GM19193 (cell line): ENCODE measurements around the gene AOPEP.

Experiments used
- POLR2A ChIP-seq: IDR thresholded peaks from 4 replicates; pipeline ENCODE4 v1.6.1; 2011; ENCODE audit not compliant: insufficient read depth, insufficient read length; ENCODE audit errors: extremely low read depth

AOPEP gene

DNA sequence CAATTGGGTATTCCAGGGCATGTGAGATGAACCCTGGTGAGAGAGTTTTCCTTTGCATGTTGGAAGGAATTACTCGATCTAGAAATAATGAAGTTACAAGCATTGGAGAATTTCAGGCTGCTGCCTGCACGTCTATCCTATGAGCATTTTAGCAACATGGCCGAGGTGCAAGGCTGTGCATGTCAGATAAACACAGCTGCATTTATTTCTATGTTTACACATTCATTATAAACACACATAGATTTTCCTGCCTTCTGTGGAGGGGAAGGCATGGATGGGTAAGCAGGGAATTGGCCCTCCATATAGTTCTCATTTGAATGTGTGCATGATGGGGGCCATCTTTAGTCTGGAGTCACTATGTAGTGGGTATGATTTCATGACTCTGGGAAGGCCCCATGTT, 42.3 kb downstream of the AOPEP start:
- TF ChIP-seq POLR2A, result no peak

DNA sequence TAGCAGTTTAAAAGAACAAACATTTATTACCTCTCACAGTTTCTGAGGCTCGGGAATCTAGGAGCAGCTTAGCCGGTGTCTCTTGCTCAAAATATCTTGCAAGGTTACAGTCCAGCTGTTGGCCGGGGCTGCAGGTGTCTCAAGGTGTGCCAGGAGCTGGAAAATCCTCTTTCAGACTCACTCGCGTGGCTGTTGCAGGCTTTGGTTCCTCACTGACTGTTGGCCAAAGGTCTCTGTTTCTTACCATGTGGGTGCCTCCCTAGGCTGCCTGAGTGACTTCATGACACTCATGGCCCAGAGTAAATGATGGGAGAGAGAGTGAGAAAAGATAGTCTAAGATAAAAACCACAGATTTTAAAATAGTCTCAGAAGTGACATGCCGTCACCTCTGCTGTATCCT, 43.8 kb downstream of the AOPEP start:
- no peak for TF ChIP-seq POLR2A

DNA sequence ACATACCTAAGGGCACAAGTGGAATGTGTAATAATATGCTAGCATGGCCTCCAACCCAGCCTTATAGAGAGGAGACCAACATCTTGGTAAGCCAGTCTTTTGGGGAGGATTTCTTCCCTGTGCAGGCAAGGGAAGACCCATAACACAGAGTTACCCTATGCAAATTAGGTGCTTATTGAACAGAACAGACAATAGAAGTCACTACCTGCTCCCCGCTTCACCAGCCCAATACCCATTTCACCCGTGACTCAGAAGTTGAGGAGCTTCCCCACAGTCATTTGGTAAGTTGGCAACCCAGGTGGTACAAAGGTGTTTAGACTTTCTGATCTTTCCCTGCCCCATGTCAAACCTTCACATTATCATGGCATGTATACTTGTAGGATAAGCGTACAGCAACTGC, 44.6 kb downstream of the AOPEP start:
- TF ChIP-seq POLR2A, result no peak

DNA sequence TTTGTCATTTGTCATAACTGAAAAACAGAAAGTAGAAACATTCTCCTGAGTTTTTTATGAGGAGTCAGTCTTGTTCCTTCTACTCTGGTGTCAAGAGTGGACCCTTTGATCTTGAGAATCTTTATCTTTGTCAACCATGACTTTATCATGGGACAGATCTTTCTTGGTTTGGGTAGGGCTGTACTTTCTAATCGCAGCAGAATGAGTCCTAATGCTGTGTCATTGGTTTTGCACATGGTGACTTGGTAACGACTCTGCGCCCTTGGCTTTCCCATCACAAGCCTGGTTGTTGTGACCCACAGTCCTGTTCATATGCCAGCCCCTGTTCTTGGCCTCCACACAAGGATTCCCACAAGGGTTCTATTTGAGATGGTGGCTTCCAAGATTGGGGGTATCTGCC, 45.6 kb downstream of the AOPEP start:
- no peak for TF ChIP-seq POLR2A

DNA sequence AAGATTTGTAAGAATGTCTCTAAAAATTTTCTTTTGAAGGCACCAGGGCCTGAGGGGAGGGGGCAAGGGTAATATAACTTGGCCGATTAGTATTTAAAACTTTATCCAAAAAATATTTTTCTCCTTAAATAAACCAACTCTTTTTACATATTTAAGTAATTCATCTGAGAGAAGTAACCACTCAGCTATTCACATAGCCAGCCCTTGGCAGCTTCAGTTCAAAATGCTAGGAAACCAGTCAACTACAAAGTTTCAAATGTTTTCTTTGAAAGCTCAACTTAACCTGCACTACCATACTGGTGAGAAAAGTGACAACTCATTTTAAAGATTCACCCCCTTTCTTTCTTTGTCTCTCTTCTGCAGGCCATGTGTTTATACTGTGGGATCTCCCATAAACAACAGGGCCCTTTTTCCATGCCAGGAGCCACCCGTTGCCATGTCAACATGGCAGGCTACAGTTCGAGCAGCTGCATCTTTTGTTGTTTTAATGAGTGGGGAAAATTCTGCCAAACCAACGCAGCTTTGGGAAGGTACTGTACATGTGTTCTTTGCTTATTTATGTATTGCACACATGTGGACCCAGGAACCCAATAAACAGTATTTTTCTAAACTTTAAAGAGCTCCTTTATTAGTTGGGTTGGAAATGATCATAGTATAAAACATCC, 46.3 kb downstream of the AOPEP start:
- no peak for TF ChIP-seq POLR2A

DNA sequence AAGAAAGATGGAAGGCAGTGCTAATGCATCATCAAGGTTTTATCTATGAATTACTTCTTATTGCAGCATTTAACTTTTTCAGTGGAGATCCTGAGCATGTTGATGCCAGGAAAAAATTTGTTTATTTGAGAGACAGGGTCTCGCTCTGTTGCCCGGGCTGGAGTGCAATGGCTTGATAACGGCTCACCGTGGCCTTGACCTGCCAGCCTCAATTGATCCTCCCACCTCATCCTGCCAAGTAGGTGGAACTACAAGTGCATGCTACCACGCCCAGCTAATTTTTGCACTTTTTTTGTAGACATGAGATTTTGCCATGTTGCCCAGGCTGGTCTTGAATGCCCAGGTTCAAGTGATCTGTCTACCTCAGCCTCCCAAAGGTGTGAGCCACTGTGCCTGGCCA, 47.2 kb downstream of the AOPEP start:
- no peak for TF ChIP-seq POLR2A

DNA sequence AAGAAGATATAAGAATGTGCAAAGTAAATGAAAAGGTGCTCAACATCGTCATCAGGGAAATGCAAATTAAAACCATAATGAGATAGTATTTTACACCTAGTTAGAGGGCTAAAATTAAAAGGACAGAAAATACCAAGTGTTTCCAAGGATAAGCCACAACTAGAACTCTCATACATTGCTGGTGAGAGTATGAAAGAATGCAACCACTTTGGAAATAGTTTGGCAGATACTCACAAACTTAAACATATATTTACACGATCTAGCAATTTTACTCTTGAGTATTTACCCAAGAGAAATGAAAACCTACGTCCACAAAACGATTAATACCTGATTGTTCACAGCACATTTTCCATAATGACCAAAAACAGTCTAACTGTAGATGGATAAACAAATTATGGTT, 51.5 kb downstream of the AOPEP start:
- no peak for TF ChIP-seq POLR2A

DNA sequence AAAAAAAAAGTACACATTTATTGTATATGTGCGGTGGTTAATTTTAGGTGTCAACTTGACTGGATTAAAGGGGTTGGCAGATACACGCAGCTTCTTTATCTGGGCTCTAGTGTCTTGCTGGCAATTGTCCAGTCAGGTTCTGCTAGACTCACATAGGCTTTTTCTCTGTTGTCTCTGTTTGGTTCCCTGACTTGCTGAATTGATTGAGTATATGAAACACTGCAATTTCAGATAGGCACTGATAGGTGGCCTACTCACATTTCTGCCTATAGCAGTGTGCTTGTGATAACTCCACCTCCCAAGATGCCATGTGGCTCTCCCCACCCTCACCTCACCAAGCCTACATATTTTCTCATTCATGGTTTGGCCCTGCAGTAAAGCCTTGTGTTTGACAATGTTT, 52.5 kb downstream of the AOPEP start:
- no peak for TF ChIP-seq POLR2A

DNA sequence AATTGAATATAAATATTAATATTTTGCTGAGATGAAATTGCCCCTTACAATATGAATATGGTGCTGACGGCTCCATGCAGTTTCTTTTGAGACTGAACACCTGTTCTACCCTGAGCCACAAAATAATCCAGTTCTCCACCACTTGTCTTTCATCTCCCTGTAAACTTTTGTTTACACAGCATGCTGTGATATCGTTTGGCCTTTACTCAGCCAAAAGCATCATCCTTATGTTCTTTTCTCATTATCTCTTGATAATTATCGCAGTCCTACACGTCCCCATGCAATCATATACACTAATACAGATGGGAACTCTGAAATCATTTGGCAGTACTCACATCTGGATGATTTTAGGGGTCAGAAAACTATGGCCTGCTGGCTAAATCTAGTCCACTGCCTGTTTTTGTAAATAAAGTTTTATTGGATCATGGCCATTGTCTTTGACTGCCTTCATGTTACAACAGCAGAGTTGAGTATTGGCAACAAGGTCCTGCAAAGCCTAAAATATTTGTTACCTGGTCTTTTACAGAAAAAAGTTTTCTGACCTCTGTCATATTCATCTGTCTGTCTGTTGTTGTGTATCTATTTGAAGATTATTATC, 53.3 kb downstream of the AOPEP start:
- no peak for TF ChIP-seq POLR2A

DNA sequence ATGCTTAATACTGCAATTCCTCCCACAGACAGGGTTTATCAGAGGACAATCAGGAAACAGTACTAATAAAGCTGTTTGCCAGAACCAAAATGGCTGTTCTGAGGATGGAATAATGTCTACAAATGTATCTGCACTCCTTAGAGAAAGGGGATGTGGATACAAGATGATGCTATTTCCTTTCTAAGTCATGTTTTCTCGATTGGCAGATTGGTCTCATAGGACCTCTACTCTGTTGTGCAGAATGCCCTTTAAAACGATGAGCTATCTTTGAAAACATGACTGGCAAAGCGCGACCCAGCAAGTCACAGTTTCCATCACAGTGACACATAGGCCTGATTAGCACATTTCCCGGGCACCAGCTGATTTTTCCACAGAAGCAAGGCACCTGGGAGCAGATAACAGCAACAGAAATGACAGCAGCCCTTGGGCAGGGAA, 54.0 kb downstream of the AOPEP start:
- no peak for TF ChIP-seq POLR2A

DNA sequence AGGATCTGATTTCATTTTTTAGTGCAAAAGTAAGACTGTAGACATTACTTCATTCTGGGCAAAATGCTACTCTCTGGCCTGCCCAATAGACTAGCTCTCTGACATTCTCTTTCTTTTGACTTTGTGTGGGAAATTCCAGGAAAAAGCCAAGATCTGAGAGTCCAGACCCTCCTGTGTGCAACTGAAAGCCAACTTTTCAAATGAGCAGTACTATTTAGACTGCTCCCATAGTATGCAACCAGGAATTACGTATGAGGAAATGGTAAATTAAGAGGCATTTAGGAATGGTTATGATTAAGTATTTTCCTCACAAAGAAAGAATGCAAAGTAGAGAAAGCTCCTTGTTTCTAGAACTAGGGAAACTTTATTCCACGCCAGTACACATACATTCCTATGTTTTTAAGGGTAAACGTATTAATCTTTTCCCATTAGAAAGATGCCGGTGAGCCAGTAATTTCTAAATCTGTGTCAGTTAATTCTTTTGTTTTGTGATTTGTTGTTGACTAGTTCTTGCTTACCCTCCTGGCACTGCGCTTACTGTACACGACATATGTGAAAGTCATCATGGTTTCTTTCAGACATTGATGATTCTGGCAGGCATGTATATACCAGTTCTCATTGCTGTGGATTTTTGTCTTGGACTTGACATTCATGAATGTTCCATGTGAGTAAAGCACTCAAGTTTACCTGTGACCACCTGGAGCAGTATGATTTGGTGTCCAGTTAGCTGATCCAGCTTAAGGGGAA, 56.0 kb downstream of the AOPEP start:
- TF ChIP-seq POLR2A, result no peak

DNA sequence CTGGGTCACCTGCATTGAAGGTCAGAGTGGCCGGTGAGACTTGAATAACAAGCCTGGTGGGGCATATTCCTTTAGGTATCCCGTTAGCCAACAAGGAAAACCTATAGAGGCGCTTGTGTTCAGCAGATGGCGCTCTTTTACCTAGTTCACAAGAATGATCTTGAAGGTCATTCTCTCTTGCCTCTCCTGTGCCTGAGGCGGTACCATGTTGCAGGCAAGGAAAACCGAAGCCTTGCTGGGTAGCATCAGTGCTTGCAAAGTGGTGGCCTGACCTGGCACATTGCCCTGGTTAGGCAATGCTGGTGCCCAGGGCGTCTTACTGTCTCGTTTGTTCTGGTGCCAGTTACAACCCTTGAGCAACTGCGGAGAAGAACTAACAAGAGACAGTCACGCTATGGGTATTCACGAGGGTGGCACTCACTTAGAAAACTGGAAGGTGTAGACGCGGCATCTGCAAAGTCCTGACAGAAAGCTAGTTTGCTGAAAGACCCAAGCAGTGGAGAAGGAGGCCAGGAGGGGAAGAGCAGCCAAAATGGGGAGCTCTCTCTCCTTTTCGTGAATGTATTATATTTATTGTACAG, 56.7 kb downstream of the AOPEP start:
- no peak for TF ChIP-seq POLR2A

DNA sequence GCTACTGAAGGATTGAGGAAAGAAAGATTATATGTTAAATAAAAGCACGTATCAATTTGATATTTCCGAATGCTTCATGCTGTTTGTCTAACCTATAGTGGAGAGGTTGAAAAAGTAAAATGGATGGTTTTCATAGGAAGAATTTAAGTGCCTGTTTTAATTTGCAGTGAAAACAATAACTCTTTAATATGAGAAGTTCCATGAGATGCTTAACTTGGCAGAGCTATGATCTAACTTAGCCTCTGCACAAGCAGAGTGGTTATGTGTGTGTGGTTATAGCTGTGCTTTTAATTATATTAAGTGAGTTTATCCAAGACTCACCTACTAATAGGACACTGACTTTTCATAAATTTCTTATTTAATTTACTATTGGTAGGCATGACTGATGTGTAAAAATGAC, 57.4 kb downstream of the AOPEP start:
- no peak for TF ChIP-seq POLR2A

DNA sequence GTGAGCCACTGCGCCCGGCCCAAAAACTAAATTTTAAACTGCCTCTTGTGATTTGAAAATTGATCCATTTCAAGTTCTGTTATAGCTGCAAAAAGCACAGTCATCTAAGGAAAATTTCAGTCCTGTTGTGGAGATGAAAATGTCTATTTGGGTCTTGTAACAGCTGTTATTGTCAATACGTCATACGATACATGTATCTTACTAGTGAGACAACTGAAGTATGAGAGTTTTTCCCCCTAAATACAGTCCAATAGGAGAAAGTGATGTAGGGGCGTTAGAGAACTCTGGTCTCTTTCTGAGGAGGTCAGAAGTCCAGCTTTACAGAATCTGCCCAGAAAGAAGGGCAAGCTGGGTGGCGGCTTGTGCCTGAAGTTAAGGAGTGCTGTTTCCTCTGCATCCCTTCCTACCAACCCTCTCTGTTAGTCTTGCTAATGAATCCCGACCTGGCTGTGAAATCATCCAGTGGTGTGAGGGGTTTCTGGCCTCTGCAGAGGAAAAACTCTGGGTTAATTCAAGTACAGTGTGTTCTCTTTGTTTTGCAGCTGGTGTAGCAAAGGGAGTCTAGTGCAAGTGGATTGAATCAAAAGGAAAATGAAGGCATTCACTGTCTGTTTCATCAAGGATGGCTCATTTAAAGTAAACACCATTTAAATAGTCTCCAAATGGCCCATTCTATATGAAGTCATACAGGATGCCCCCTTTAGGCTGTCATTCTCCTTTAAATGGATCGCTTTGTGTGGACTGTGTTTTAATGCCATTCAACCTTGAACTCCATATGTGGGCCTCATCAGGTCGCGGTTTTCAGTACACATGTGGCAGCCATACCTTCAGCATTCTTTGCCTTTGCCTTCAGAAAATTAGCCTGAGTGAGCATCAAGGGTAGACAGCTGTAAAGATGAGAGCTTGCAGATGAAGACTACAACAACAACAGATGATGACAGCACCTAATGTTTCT, 59.0 kb downstream of the AOPEP start:
- no peak for TF ChIP-seq POLR2A

DNA sequence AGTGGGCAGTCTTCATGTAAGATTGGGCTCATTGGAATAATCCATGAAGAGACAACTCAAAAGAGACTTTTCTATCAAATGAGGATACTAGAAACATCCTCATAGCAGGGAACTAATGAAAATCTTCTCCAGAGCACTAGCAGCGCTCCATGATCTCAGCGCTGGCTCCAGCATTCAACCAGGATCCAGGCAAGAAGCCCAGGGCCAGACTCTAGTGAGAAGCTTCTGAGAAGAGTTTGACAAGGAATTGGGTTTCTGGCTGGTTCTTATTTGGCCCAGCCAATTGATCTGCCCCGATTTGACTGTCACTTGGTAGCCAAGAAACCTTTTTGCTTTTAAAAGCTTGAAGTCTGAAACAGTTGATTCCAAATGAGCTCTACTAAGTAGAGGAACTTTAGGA, 60.1 kb downstream of the AOPEP start:
- TF ChIP-seq POLR2A, result no peak

DNA sequence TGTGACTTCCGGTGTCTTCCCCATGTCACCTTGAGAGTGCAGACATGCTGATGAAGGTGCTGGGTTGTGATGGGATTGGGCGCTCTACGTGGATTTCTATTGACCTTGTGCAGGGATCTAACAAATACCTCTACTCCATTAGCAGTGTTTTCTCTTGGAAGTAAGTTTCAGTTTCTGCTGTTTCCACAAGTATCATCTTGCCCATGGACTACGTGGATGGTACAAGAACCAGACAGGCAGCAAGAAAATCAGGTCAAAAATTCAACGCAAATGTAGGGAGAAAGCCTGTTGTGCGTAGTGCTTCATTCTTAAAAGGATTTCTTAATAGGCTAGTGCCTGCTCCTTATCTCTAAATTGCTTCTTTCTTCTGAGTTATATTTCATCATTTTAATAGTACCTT, 60.8 kb downstream of the AOPEP start:
- TF ChIP-seq POLR2A, result no peak
